ENCODE data around the gene TECPR2.

Gene TECPR2

GRCh38 chr14:102495491-102496330 lies 133.0 kb downstream of the TECPR2 start:
- no peak for DNase-seq (ENCODE audit: low read depth in 1 of 2, low spot score in 1 of 2)

DNA sequence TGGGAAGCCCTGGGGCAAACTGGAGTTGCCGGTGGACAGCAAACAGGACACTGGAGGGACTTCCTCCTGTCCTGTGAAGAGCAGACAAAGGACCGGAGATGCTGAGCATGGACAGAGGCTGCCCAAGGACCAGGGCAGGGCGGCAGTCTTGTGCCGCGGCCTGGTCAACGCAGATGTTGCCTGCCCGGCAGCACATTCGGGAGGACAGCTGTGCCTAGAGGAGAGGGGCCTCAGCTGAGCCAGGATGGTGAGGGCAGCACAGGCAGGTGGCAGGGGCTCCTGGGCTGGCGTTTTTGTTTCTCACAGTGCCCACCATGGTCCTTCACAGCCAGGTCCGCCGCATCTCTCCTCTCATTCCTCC lies 133.6 kb downstream of the TECPR2 start:
- DNase-seq (ENCODE audit: low read depth in 1 of 2, low spot score in 1 of 2): no peak

DNA sequence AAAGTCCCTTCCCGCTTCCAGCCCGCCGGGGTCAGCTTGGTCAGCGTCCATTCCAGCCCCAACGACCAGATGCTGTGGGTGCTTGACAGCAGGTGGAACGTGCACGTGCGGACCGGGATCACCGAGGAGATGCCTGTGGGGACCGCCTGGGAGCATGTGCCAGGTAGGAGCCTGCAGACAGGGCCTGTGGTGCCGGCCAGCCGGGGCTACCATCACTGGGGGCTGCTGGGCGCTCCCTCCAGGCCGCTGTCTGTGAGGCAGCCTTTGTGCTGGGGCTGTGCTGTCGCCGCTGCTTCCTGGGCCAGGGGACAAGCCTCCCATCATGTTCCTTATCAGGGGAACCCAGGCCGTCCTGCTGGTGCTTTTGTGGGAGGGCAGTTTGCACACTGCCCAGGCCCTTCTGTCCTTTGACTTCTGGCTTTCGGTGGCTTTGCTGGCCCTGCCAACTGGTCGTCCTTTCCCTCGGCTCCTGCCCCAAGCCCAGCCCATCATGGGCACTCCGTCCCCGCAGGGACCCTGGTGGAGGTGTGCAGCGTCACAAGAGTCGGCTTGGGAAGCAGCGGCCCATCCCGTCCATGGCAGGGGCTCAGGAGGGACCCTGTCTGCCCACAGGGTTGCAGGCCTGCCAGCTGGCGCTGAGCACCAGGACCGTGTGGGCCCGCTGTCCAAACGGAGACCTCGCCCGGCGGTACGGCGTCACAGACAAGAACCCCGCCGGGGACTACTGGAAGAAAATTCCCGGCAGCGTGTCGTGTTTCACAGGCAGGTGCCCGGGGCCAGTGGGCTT lies 134.4 kb downstream of the TECPR2 start:
- no peak for DNase-seq (ENCODE audit: low read depth in 1 of 2, low spot score in 1 of 2)

- no peak for DNase-seq (ENCODE audit: low read depth in 1 of 2, low spot score in 1 of 2)
These were observed 135.4 kb downstream of the TECPR2 start for GRCh38 chr14:102497998-102498677.

DNA sequence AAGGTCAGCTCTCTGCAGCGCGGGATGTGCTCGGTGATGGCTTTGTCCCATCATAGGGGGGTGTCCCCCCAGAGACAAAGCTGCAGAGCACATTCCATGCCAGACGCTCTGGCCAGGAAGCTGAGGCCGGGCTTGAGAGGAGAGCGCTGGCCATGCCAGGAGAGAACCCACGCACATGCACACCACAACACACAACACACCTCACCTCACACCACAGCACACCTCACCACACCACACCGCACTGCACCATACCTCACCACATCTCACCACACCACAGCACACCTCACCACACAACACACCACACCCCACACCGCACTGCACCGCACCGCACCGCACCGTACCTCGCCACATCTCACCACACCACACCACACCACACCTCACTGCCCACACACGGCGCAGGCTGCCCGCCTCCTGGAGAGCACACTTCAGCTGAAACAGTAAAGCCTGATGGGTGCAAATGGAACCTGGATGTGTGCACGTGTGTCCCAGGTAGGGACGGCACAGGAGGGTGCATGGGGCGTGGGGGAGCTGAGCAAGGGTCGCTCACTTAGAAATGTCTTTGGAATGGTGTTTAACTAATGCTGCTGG lies 136.0 kb downstream of the TECPR2 start:
- DNase-seq (ENCODE audit: low read depth in 1 of 2, low spot score in 1 of 2): no peak

GRCh38 chr14:102499401-102500157 lies 136.8 kb downstream of the TECPR2 start:
- no peak for DNase-seq (ENCODE audit: low read depth in 1 of 2, low spot score in 1 of 2)

- DNase-seq (ENCODE audit: low read depth in 1 of 2, low spot score in 1 of 2): no peak
These were observed 137.5 kb downstream of the TECPR2 start for GRCh38 chr14:102500158-102500662.

- no peak for DNase-seq (ENCODE audit: low read depth in 1 of 2, low spot score in 1 of 2)
These were observed 138.0 kb downstream of the TECPR2 start for GRCh38 chr14:102500713-102501112.

DNA sequence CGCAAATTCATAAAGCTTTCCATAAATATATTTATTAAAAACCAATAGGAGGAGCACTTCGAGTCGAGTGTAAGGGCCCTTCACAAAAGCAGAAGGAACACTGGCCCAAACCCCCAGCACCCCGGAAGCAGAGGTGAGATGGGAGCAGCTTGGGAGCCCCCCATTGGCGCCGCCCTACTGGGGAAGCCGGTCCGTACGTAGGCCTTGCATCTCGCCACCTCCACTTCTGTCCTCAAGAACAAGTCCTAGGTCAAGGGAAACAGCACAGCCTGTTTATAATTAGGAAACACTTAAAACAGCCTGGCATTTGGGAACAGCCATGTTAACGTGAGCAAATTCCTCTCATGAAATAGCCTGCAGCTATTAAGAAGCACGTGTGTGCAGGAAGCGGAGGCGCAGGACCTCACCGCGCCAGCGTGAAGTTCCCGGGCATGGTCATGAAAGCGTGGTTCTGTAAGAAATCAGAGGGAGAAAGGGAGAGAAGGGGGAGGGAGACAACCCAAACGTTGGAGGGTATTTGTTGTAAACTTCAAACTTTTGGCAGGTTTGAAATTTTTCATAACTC lies 139.1 kb downstream of the TECPR2 start:
- no peak for DNase-seq (ENCODE audit: low read depth in 1 of 2, low spot score in 1 of 2)

- DNase-seq (ENCODE audit: low read depth in 1 of 2, low spot score in 1 of 2): no peak
These were observed 139.8 kb downstream of the TECPR2 start for GRCh38 chr14:102502571-102502970.

DNA sequence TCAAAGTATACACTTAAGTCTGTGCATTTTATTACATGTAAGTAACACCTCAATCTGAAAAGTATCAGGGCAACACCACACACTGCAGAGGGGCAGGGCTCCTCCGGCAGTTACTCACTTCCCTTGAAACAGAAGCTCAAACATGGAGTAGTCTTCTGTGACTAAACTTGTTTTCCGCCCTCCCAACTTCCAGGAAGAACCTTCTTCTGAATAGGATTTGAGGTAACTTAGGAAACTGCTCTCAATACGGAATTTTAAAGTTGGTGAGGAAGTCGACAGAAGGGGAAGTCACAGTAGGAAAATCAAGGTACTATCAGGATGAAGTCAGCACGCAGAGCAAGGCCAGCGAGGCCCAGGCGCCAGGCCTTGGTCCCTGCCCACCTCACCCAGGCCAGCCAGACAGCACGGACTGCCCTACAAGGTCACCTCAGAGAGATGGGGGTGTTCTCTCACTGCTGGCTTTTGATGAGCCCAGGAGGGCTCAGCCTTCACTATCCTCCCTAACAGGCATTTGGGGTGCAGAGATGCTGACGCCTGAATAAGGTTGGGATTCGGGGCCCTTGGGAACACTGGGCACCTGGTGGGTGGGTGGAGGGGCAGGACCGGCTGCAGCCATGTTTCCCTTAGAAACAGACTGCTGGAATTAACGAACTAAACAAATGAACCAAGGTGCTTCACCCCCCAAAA lies 141.0 kb downstream of the TECPR2 start:
- no peak for DNase-seq (ENCODE audit: low read depth in 1 of 2, low spot score in 1 of 2)

DNA sequence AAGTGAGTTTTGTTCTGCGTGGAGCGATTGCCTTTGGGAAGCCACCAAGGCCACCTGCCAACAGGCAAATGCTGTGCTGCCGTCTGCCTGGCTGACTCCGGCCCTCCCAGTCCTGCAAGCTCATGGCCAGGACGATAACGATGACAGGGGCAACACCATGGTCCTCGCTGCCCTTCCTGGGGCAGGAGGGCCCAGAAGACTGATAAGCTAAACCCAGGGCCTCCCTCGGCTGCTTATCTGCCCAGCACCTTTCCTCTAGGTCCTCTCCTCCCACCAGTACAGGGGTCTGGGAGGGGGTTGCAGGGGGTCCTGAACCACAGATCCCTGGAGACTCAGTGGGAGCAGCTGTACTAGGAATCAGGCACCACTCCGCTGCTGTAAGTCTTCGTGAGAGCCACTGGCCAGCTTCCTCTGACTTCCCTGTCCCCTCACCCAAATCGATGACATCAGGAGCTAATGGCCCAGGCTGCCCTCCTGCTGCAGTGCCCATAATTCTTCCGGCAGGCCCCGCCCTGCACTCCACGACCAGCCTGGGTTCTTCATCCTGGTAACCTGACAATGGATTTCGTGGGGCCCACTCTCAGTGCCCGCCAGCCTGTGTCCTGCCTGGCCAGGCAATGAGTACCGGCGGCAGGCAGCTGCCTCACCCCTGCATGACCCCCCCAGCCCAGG lies 141.7 kb downstream of the TECPR2 start:
- no peak for DNase-seq (ENCODE audit: low read depth in 1 of 2, low spot score in 1 of 2)

- DNase-seq (ENCODE audit: low read depth in 1 of 2, low spot score in 1 of 2): no peak
These were observed 142.4 kb downstream of the TECPR2 start for GRCh38 chr14:102505000-102505619.

DNA sequence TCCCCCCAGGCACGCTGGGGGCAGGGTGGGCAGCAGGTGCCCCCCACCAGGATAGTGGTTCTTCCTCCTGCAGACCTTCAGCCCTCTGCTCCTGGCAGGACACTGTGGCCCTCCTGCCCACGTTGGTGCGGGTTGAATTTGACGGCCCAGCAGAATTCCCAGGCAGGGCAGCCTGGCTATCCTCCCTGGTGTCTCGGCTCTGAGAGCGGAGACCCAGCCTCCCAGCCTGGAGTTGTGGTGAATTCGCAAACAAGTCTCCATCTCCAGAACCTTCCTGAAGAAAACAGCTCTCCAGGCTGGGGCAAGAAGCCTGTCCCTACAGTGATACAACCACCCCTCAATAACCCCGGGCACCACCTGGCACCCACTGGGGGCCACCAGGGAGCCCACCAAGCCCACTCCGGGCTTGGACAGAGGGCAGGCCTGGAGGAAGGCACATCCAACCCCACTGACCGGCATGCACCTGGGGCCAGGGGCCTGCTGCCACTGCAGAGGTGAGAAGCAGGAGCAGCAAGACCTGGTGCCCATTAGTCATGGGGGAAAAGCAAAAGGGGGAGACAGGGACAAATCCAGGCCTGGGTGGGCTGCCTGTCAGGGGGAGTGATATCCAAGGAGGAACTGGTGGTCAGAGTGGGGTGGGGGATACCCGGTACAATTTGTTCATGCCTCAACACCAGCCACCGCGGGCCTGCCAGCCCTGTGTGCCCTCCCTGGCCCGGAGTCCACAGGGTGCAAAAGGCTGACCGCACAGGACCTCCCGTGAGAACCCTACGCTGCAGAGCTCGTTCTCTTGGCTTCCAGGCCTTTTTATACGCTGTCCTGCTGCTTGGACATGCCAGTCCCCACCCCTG lies 143.3 kb downstream of the TECPR2 start:
- no peak for DNase-seq (ENCODE audit: low read depth in 1 of 2, low spot score in 1 of 2)

DNA sequence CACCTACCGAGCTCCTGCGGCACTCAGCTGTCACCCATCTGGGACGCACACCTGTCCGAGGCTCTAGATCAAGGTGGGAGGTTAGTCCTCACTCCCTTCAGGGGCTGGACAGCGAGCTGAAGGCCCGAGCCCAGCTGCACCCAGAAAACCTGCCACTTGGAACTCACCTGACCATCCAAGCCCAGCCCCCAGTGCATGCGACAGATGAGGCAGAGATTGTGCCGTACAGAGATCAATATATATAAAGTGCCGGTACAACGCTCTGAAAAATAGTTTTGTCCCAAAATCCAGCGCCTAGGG lies 143.8 kb downstream of the TECPR2 start:
- no peak for DNase-seq (ENCODE audit: low read depth in 1 of 2, low spot score in 1 of 2)

- no peak for DNase-seq (ENCODE audit: low read depth in 1 of 2, low spot score in 1 of 2)
These were observed 144.5 kb downstream of the TECPR2 start for GRCh38 chr14:102507081-102507856.

GRCh38 chr14:102507857-102508312 lies 145.1 kb downstream of the TECPR2 start:
- no peak for DNase-seq (ENCODE audit: low read depth in 1 of 2, low spot score in 1 of 2)
